Upper lobe of right lung (tissue), 1 donor: Measurements from ENCODE around the gene SCN2A. TPM values are rescaled to one million over a fixed set of nuclear protein-coding genes. Genes with fewer than 3 reads are reported as not detected.

Experiments
- ATAC-seq: fragments of 200-7000 bp; cut with Tn5 transposase; one replicate; pipeline ENCODE4 v1.9.1; 2020; ENCODE audit warnings: mild to moderate bottlenecking, moderate library complexity
- DNase-seq: peaks from one replicate; pipeline ENCODE4 v3.0.0-alpha.2; 2020
- H3K27ac ChIP-seq: fragments of 200-600 bp; one replicate; pipeline ENCODE4 v1.8.0; 2022
- H3K27me3 ChIP-seq: fragments of 200-600 bp; one replicate; pipeline ENCODE4 v1.8.0; 2022; ENCODE audit warnings: mild to moderate bottlenecking
- H3K36me3 ChIP-seq: fragments of 200-600 bp; one replicate; pipeline ENCODE4 v1.8.0; 2022
- H3K4me1 ChIP-seq: fragments of 200-600 bp; one replicate; pipeline ENCODE4 v1.8.0; 2022
- H3K4me3 ChIP-seq: fragments of 200-600 bp; one replicate; pipeline ENCODE4 v1.8.0; 2022; ENCODE audit warnings: mild to moderate bottlenecking
- H3K9me3 ChIP-seq: fragments of 200-600 bp; one replicate; pipeline ENCODE4 v1.8.0; 2022
- CTCF ChIP-seq: fragments of 200-600 bp; IDR thresholded peaks from one replicate; pipeline ENCODE4 v1.8.0; 2022; ENCODE audit warnings: antibody characterized with exemption
- intact Hi-C: fragments of 100-400 bp; cut with DNase I; formaldehyde crosslinking; loops from one replicate; pipeline ENCODE4 v1.11.0; 2022
- total RNA-seq: library from RNA; stranded (reverse); fragmentation: NEBNext Ultra II Directional; extraction: Animal tissue kit (Norgen Biotek cat#: 25700); gene quantifications from one replicate; pipeline ENCODE4 v1.2.1, GENCODE V29; 2021
- donor health status: DM: no; HTN: yes; CAD: no; lungs with severe emphysema.

SCN2A gene
- total RNA-seq, 1 donor from 2014 or later = 0.58 TPM

- H3K27ac ChIP-seq = no peak overlapping the region
- H3K9me3 ChIP-seq = no peaks in the 10 kb centered on the region
- intact Hi-C loops = no loop called here
- H3K4me3 ChIP-seq = no peak overlapping the region
- DNase-seq = no peak
- no peak for TF ChIP-seq CTCF
- no peaks in the 10 kb centered on the region for H3K4me1 ChIP-seq
- no peak for ATAC-seq
- no peaks in the 10 kb centered on the region for H3K27me3 ChIP-seq
- no peaks in the 10 kb centered on the region for H3K36me3 ChIP-seq
Observed at GRCh38 chr2:165361514-165361913, 122.3 kb downstream of the SCN2A start.

- Histone ChIP-seq H3K36me3 (no peaks in the 10 kb centered on the region), H3K9me3 (no peaks in the 10 kb centered on the region), H3K4me1 (no peaks in the 10 kb centered on the region), H3K27ac (no peak overlapping the region), H3K4me3 (no peak overlapping the region), H3K27me3 (no peaks in the 10 kb centered on the region)
- intact Hi-C loops = no loop called here
- DNase-seq (no peak), ATAC-seq (peak; percentile 43)
- TF ChIP-seq CTCF = no peak
Observed at GRCh38 chr2:165369131-165369897, 130.1 kb downstream of the SCN2A start.

- ATAC-seq (no peak), DNase-seq (no peak)
- Histone ChIP-seq H3K9me3 (no peaks in the 10 kb centered on the region), H3K4me1 (no peaks in the 10 kb centered on the region), H3K36me3 (no peaks in the 10 kb centered on the region), H3K4me3 (no peak overlapping the region), H3K27ac (no peak overlapping the region), H3K27me3 (no peaks in the 10 kb centered on the region)
- no peak for TF ChIP-seq CTCF
- intact Hi-C loops = no loop called here
Observed at GRCh38 chr2:165369898-165370296, 130.7 kb downstream of the SCN2A start.

GRCh38 chr2:165371356-165371755, 132.1 kb downstream of the SCN2A start:
- Histone ChIP-seq H3K9me3 (no peaks in the 10 kb centered on the region), H3K4me3 (no peak overlapping the region), H3K27ac (no peak overlapping the region), H3K36me3 (no peaks in the 10 kb centered on the region), H3K4me1 (no peaks in the 10 kb centered on the region), H3K27me3 (no peaks in the 10 kb centered on the region)
- intact Hi-C loops = no loop called here
- no peak for TF ChIP-seq CTCF
- ATAC-seq = peak; percentile 65
- DNase-seq = no peak

- intact Hi-C loops = no loop called here
- Histone ChIP-seq H3K4me3 (no peak overlapping the region), H3K27me3 (no peaks in the 10 kb centered on the region), H3K36me3 (no peaks in the 10 kb centered on the region), H3K9me3 (no peaks in the 10 kb centered on the region), H3K27ac (no peak overlapping the region), H3K4me1 (no peaks in the 10 kb centered on the region)
- DNase-seq (no peak), ATAC-seq (no peak)
- no peak for TF ChIP-seq CTCF
Observed at GRCh38 chr2:165373278-165374010, 134.2 kb downstream of the SCN2A start.
